ENCODE data around the gene HOXC4. TPM values are rescaled to one million over a fixed set of nuclear protein-coding genes. Genes with fewer than 3 reads are reported as not detected.

The HOXC4 gene
- total and polyA plus RNA-seq, 2 donors (not counting 1 experiment from before 2014, with no cell fraction given), result 0.17 TPM

- no peaks in the 10 kb centered on the region for H4K20me1 ChIP-seq (ENCODE audit: control insufficient read depth, extremely low read depth, insufficient read depth, low read length)
- H2AFZ ChIP-seq (ENCODE audit: low read length), result no peak overlapping the region
These were observed 14.1 kb upstream of the HOXC4 start for GRCh38 chr12:54039417-54040147.

GRCh38 chr12:54040148-54040494, 13.5 kb upstream of the HOXC4 start:
- H3K27ac ChIP-seq (ENCODE audit: insufficient read depth, low read length), result no peak overlapping the region
- TF ChIP-seq CTCF (conservative IDR thresholded peaks at IDR 0.05 in 1 of 2, IDR thresholded peaks at IDR 0.05 in 1 of 2; ENCODE audit: low read depth in 1 of 2, low read length in 2 of 2) (no peak), EZH2 (IDR thresholded peaks at IDR 0.05; ENCODE audit: low read length, missing control alignments) (no peak)
- no peaks in the 10 kb centered on the region for H3K79me2 ChIP-seq (ENCODE audit: control insufficient read depth, insufficient read depth, low read length)
- no peak overlapping the region for H2AFZ ChIP-seq (ENCODE audit: low read length)
- no peak overlapping the region for H3K4me3 ChIP-seq (replicated peaks in 1 of 4; ENCODE audit: control extremely low read depth in 1 of 4, insufficient read depth in 1 of 4, low read depth in 3 of 4, low read length in 4 of 4)
- H3K9me3 ChIP-seq (ENCODE audit: control insufficient read depth, insufficient read depth, low read depth, low read length), result no peaks in the 10 kb centered on the region
- H3K36me3 ChIP-seq (ENCODE audit: control insufficient read depth, insufficient read depth, low read length), result no peaks in the 10 kb centered on the region
- no peak for DNase-seq (ENCODE audit: low read depth in 2 of 2)
- H3K4me2 ChIP-seq (ENCODE audit: extremely low read depth, insufficient read depth, low read length), result no peak overlapping the region
- no peaks in the 10 kb centered on the region for H3K4me1 ChIP-seq (ENCODE audit: control insufficient read depth, extremely low read depth, insufficient read depth, low read length)
- no peak overlapping the region for H3K9ac ChIP-seq (ENCODE audit: insufficient read depth, low read length)
- no peaks in the 10 kb centered on the region for H4K20me1 ChIP-seq (ENCODE audit: control insufficient read depth, extremely low read depth, insufficient read depth, low read length)
- peaks cover 30% of the 10 kb centered on the region for H3K27me3 ChIP-seq (ENCODE audit: control insufficient read depth, insufficient read depth, low read length)

More at GRCh38 chr12:54039417-54040147, 14.1 kb upstream of the HOXC4 start:
- peak in 1 of 2 donors; percentile 67 for DNase-seq (ENCODE audit: low read depth in 2 of 2)
- H3K4me1 ChIP-seq (ENCODE audit: control insufficient read depth, extremely low read depth, insufficient read depth, low read length), result no peaks in the 10 kb centered on the region
- H3K27me3 ChIP-seq (ENCODE audit: control insufficient read depth, insufficient read depth, low read length), result peaks cover 32% of the 10 kb centered on the region
- TF ChIP-seq EZH2 (IDR thresholded peaks at IDR 0.05; ENCODE audit: low read length, missing control alignments), result peak; percentile 58
- TF ChIP-seq CTCF (conservative IDR thresholded peaks at IDR 0.05 in 1 of 2, IDR thresholded peaks at IDR 0.05 in 1 of 2; ENCODE audit: low read depth in 1 of 2, low read length in 2 of 2), result no peak
- no peaks in the 10 kb centered on the region for H3K79me2 ChIP-seq (ENCODE audit: control insufficient read depth, insufficient read depth, low read length)
- no peak overlapping the region for H3K4me2 ChIP-seq (ENCODE audit: extremely low read depth, insufficient read depth, low read length)
- H3K36me3 ChIP-seq (ENCODE audit: control insufficient read depth, insufficient read depth, low read length), result no peaks in the 10 kb centered on the region
- H3K27ac ChIP-seq (ENCODE audit: insufficient read depth, low read length), result no peak overlapping the region
- no peak overlapping the region for H3K9ac ChIP-seq (ENCODE audit: insufficient read depth, low read length)
- H3K4me3 ChIP-seq (replicated peaks in 1 of 4; ENCODE audit: control extremely low read depth in 1 of 4, insufficient read depth in 1 of 4, low read depth in 3 of 4, low read length in 4 of 4), result no peak overlapping the region
- H3K9me3 ChIP-seq (ENCODE audit: control insufficient read depth, insufficient read depth, low read depth, low read length), result no peaks in the 10 kb centered on the region

GRCh38 chr12:54040648-54041047, 13.0 kb upstream of the HOXC4 start:
- no peaks in the 10 kb centered on the region for H4K20me1 ChIP-seq (ENCODE audit: control insufficient read depth, extremely low read depth, insufficient read depth, low read length)

More at GRCh38 chr12:54040648-54041047, 13.0 kb upstream of the HOXC4 start:
- Histone ChIP-seq H3K4me1 (ENCODE audit: control insufficient read depth, extremely low read depth, insufficient read depth, low read length) (no peaks in the 10 kb centered on the region), H3K9me3 (ENCODE audit: control insufficient read depth, insufficient read depth, low read depth, low read length) (no peaks in the 10 kb centered on the region), H3K79me2 (ENCODE audit: control insufficient read depth, insufficient read depth, low read length) (no peaks in the 10 kb centered on the region), H3K36me3 (ENCODE audit: control insufficient read depth, insufficient read depth, low read length) (no peaks in the 10 kb centered on the region), H3K4me2 (ENCODE audit: extremely low read depth, insufficient read depth, low read length) (no peak overlapping the region), H3K27ac (ENCODE audit: insufficient read depth, low read length) (no peak overlapping the region), H2AFZ (ENCODE audit: low read length) (no peak overlapping the region), H3K27me3 (ENCODE audit: control insufficient read depth, insufficient read depth, low read length) (peaks cover 30% of the 10 kb centered on the region), H3K9ac (ENCODE audit: insufficient read depth, low read length) (no peak overlapping the region), H3K4me3 (replicated peaks in 1 of 4; ENCODE audit: control extremely low read depth in 1 of 4, insufficient read depth in 1 of 4, low read depth in 3 of 4, low read length in 4 of 4) (no peak overlapping the region)
- TF ChIP-seq EZH2 (IDR thresholded peaks at IDR 0.05; ENCODE audit: low read length, missing control alignments), result no peak
- TF ChIP-seq CTCF (conservative IDR thresholded peaks at IDR 0.05 in 1 of 2, IDR thresholded peaks at IDR 0.05 in 1 of 2; ENCODE audit: low read depth in 1 of 2, low read length in 2 of 2), result no peak
- DNase-seq (ENCODE audit: low read depth in 2 of 2), result no peak

Data from fibroblast of lung (primary cell).